Measurements from ENCODE around the gene SLCO4C1.
"Not testable (repeated sequence)": the region's sequence is repeated elsewhere in the genome, so short reads cannot be mapped to it uniquely, and the experiment has no call there.

The SLCO4C1 gene, protein sequence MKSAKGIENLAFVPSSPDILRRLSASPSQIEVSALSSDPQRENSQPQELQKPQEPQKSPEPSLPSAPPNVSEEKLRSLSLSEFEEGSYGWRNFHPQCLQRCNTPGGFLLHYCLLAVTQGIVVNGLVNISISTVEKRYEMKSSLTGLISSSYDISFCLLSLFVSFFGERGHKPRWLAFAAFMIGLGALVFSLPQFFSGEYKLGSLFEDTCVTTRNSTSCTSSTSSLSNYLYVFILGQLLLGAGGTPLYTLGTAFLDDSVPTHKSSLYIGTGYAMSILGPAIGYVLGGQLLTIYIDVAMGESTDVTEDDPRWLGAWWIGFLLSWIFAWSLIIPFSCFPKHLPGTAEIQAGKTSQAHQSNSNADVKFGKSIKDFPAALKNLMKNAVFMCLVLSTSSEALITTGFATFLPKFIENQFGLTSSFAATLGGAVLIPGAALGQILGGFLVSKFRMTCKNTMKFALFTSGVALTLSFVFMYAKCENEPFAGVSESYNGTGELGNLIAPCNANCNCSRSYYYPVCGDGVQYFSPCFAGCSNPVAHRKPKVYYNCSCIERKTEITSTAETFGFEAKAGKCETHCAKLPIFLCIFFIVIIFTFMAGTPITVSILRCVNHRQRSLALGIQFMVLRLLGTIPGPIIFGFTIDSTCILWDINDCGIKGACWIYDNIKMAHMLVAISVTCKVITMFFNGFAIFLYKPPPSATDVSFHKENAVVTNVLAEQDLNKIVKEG

DNA sequence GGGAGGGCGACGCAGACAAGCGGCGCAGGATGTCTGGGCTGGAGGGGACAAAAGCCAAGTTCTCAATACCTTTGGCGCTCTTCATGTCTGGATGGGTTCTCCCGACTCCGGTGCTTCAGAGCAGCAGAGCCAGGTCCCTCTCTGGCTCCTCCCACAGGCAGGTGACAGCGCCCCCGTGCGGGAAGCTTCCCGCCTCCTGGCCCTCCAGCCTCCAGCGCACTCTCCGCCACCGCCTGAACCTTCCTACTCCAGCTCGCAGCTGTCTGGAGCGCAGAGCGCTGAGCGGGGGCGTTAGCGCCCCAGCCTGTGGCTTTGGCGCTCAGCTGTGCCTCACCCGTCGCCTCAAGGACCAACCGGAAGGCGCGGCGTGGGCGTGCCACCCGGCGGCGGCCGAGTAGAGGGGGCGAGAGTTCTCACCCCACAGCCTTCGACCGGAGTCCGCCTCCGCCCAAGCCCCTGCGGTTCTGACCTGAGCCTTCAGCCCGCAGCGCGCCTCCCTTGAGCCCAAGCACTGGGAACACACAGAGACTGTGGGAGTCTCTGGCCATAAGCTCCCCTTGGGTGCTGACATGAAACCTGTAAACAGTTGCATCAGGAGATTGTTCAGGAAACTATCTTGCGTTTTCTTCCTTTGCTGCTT lies at the start of gene SLCO4C1:
SLCO4C1 (minus strand) TSS at position 107 of the 640 bp plus-strand sequence; CDS start at position 85, 22 bp downstream.
- peak; percentile 82 for DNase-seq

DNA sequence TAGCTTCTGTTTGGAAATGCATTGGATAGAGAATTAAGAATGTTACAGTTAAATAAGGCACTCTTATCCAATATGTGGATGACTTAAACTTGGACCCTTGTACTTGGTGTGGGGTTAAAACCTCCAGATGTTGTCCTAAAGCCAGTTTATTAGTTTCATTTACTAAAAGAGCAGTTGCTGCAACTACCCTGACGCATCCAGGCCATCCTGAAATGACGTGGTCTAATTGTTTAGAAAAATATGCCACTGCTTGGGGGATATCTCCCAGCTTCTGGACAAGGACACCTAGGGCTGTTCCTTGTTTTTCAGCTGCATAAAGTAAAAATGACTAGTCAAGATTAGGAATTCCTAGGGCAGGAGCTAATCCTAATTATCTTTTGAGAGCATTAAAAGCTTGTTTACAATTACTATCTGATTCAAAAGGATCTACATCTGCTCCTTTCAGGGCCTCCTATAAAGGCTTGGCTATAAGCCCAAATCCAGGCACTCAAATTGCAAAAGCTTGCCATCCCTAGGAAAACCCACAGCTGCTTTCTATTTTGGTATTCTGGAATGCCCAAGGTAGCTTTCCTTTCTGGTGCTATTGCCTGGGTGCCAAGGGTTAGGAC lies 45.7 kb upstream of the SLCO4C1 start:
- DNase-seq = peak; percentile 84

DNA sequence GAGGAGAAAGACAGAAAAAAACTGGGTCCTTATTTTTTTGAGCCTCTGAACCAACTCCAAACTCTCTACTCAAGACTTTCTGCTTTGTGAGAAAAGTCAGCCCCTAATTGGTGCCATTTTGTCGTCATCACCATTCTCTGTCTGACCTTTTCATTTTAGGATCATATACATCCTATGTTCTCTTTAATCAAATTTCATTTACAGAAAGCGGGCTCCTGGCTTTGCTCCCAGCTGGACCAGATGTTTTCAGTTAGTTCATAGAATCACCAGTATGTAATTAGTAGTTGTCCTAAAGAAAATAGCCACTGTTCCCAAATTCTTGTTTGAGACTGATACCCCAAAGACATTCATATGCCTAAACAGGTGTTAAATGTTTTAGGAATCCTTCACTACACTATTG lies 28.6 kb upstream of the SLCO4C1 start:
- no peak for DNase-seq

DNA sequence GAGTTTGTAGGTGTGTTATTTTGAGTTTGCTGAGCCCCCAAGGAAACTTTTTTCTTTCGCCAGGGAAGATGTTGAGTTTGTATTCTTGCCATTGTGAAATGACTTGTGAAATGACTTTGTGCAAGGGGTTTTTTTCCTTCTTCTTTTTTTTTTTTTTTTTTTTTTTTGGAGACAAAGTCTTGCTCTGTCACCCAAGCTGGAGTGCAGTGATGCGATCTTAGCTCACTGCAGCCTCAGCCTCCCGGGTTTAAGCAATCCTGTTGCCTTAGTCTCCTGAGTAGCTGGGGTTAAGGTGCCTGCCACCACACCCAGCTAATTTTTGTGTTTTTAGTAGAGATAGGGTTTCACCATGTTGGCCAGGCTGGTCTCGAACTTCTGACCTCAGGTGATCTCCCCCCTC lies 22.7 kb upstream of the SLCO4C1 start:
- not testable (repeated sequence) for DNase-seq

DNA sequence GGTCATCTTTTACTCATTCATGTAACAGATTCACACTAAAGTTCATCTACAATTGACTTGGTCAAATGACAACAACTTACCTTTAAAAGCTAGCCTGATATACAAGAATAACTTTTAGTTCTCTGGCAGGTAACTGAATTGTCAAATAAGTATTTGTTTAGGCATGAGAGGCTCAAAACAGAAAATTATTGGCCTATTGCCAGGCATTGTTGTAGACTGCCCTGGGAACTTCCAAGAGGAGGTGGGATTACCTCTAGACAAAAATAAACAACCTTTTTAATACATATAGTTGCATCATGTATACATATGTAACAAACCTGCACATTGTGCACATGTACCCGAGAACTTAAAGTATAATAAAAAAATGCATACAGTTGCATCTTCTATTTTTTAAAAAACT lies 18.2 kb upstream of the SLCO4C1 start:
- peak; percentile 3 for DNase-seq

DNA sequence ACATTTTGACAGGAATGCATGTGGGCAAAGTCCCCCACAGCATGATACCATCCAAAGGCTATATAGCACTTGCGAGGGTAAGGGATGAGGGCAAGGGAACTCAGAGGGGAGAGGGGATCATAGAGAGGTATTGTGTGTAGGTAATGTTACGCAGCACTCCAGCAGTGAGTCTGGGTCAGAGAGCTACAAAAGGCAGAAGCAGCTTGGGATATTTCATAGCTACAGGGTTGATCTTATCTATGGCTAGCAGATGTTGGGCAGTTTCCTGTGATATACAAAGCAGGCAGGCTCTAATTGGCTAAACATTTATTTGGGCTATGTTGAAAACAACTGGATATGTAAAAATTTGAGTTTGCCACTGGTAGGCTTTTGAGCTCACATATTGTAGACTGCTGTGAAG lies 17.8 kb upstream of the SLCO4C1 start:
- no peak for DNase-seq

DNA sequence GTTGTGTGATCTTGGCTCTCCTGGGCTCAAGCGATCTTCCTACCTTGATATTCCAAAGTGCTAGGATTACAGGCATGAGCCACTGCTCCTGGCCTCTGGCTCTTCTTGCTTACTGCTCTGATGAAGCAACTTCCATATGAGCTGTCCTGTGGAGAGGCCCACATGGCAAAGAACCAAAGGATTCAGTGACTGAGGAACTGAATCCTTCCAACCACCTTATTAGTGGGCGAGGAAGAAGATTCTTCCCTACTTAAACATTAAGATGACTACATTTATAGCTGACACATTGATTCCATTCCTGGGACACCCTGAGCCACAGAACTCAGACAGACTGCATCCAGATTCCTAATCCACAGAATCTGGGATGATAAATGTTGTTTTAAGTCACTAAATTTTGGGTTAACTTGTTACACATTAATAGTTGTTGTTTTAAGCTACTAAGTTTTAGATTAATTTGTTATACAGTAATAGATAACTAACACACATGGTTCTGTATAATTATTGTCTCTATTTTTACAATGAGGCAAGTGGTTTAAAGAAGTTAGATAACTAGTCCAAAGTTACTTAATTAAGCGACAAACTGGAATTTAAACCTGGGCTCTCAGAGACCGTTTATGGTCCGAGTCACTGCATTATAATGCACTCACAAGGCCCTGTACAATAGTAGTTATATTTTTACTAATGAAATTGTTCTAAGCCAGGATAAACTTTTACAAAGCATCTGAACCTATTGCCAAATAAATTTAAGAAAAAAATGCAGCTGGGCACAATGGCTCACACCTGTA lies 16.7 kb upstream of the SLCO4C1 start:
- DNase-seq = no peak

DNA sequence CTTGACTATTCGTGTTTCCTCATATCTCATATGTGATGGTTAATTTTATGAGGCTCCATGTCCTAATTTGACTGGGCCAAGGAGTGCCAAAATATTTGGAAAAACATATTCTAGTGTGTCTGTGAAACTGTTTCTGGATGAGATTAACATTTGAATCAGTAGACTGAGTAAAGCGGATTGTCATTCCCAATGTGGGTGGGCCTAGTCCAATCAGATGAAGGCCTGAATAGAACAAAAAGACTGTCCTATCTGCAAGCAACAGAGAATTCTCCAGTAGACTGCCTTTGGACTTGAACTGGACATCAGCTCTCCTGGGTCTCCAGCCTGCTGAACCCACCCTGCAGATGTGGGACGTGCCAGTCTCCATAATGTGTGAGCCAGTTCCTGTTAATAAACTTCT lies 13.5 kb upstream of the SLCO4C1 start:
- DNase-seq = no peak

DNA sequence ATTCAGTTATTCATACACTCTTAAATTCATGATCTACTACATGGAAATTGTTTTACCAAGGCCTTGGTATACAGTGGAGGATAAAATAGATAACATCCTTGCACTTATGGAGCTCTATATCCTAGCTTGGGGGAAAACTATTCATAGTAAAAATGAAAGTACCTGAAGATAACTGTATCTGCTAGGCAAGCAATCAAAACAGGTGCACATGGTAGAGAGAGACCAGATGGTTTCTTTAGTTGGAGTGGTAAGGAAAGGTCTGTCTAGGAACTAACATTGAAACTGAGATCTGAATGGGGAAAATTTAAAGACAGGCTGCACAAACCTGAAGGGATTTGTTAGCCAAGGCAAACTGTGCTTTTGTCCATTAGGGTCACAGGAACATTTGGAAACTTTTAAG lies 11.1 kb upstream of the SLCO4C1 start:
- no peak for DNase-seq

DNA sequence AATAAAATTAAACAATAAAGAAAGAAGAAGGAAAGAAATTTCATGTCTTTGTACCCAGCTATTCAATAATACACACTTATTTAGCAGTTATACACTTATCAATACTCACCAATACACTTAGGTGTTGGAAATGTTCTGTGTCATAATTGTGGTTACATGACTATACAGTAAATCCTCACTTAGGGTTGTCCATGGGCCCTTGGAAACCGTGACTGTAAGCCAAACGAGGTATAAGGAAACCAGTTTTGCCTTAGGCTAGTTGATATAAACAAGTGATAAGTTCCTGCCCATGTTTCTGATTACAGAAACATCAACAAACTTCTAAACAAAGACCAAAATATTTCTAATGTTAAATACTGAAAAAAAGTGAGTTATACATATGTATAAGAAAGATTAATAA lies 10.0 kb upstream of the SLCO4C1 start:
- no peak for DNase-seq

DNA sequence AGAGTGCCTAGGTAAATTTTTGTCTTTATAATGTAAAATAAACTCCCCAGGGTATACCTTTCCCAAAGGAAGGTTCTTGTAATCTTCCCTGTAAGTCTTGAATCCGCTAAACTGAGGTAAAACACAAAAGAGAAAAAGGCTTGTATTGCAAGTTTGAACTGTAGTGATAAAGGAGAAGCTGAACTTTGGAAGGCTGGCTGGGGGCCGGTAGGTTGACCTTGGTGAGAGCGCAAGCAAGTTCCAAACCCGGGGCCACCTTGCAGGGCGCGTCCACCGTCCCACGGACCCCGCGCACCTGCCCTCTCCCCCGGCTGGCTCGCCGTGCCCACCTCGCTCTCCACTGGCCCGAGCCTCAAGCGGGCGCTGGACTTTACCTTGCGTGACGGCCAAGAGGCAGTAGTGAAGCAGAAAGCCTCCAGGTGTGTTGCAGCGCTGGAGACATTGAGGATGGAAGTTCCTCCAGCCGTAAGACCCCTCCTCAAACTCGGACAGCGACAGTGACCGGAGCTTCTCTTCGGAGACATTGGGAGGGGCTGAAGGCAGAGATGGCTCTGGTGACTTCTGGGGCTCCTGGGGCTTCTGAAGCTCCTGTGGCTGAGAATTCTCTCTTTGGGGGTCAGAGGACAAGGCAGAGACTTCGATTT lies 428 bp downstream of the SLCO4C1 start:
- peak; percentile 33 for DNase-seq

DNA sequence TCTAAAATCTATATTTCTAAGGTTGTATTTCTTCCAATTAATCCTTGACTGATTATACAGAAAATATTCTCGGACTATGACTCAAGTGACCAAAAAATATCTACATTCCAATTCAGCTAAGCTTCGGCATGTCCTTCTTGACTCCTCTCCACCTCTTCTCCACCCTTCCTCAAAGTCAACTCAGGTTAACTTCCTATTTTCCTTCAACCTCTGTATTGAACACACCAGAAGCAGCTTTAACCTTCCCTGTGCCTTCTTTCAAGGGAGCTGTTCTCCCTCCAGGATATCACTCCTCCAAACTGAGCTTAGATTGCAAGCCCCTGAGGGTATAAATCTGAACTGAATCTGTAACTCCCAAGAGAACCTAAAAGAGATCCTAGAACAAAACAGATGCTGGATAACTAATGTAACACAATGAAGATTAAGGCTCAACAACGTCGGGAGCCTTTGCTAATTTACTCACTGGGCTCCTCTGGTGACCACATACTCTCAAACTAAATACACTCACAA lies 1.1 kb downstream of the SLCO4C1 start:
- DNase-seq = no peak

DNA sequence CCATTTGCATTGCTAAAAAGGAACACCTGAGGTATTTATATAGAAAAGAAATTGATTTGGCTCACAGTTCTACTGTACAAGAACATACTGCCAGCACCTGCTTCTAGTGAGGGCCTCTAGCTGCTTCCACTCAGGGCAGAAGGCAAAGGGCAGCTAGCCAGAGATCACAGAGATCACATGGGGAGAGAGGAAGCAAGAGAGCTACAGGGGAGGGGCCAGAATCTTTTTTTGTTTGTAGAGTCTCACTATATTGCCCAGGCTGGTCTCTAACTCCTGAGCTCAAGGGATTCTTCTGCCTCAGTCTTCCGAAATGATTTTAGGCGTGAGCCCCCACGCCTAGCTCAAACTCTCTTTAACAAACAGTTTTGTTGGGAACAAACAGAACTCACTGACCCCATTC lies 6.1 kb downstream of the SLCO4C1 start:
- DNase-seq = no peak

DNA sequence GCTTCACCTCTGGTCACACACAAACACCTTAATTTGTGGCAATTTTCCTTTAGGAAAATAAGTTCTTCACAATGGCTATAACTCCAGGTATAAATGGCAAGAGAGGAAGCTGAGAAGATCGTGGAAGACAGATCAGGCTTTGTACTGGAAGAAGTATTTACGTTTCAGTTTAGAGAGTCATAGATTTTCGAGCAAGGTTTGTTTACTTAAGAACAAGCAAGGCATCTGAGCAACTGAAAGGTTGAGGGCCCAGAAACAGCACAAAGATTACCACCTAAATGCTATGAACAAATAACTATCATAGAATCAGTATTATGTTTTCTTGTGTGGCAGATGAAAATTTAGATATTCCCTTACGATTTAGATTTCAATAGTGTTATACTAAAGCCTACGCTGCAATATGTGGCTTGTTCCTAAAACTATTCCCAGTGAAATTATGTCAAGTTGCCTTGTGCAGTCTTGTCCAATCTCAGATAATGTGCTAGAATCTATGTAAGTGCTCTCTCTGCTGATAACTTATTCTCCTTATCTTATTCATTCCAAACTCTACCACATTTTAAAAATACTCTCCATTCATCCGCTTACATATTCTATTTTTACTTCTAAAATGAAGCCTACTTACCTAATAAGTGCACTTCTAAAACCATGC lies 6.7 kb downstream of the SLCO4C1 start:
- DNase-seq = no peak

DNA sequence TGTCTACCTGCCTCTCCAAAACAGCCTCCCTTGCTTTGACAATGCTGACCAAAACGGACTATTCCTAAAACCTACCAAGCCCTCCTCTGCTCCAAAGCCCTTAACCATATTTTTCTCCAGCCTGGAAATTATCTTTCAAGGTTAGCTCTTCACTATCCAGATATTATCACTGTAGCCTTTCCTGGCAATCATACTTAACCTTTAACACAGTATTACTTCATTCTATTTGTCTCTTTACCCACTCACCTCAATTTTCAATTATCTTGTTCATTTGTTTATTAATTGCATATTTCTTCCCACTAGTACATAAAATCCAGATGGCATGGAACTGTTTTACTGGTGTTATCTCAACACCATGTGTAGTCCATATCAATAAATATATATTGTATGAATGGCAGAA lies 7.5 kb downstream of the SLCO4C1 start:
- no peak for DNase-seq

DNA sequence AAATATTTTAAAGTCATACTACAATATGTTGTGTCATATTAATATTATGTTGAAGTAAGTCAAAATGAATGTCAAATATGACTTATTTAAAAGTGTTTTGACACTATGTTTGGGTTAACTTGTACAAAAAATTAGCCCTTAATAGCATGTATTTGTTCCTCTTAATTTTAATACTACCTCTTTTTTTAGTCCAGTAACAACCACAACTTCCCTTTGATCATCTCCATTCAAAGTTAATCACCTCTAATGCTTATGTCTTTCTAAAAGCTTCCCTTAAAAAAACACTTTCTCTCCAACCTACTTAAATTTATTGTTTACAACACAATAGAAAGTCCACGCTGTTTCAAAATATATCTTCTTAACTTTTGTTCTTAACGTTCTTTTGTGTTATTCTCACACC lies 9.6 kb downstream of the SLCO4C1 start:
- no peak for DNase-seq

DNA sequence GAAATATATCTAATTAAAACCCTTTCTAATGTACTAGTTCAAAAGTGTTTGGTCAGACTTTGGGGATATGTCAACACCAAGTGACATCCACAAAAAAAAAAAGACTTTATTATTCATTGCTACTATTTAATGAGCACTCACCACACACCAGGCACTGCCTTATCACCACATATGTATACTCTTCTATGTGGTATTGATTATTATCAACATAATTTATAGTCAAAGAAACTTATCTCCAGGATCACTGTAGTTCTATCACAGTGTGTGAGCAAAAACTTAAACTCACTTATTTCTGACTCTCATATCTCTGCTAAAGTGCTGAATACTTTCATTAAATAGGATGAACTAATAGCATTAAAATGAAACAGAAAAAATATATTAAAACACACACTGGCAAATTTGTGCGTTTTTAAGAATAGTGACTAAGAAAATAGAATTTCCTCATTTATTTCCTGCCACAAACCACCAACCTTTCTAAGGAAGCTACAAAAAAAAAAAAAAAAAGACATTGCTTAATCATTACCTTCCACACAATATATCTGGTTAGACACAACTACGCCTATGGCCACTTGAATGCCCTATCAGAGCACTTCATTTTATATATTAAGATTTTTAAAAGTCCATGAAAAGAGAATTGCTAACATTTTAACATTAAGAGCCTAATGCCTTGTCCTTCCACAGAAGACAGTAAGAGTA lies 12.8 kb downstream of the SLCO4C1 start:
- DNase-seq = no peak

DNA sequence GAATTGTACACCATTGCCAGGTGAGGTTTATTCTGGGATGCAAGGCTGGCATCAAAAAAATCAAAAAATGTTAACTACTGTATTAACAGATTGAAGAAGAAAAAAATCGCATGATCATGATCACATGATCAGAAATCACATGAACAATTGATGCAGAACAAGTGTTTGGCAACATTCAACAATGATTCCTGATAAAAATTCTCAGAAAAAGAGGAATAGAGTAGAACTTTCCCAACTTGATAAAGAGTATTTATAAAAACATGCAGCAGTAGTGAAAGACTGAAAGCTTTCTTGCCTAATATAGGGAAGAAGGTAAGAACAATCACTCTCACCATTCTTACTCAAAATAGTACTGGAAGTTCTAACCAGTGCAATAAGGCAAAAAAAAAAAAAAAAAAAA lies 16.4 kb downstream of the SLCO4C1 start:
- no peak for DNase-seq

DNA sequence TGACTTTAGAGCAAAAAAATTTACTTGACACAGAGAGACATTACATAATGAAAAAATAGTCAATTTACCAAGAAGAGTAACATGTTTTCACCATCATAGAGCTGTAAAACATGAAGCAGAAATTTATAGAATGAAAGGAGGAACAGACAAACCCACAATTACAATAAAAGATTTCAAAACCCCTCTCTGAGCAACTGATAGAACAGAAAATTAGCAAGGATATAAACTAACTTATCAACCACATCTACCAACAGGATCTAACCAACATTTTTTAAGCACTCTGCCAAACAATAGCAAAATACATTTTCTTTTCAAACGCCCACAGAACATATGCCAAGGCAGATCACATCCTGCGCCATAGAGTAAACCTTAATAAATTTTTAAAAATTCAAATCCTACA lies 17.9 kb downstream of the SLCO4C1 start:
- DNase-seq = no peak

DNA sequence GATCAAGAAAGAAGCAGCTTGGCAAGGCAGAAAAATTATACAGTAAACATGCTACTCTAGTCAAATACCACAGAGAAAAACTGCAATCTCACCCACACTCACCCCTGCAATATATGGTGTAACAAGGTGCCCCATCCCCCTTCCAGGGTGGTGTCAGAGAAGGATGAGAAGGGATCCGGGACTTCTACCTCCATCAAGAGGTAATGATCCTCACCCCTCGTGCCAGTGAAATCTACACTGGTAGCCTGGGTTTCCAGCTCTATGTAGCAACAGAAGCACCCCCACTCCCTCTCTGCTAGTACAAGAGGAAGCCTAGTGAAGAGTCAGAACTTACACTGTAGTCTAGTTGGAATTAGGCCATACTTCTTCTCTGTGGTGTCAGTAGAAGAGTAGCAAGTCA lies 18.9 kb downstream of the SLCO4C1 start:
- no peak for DNase-seq

DNA sequence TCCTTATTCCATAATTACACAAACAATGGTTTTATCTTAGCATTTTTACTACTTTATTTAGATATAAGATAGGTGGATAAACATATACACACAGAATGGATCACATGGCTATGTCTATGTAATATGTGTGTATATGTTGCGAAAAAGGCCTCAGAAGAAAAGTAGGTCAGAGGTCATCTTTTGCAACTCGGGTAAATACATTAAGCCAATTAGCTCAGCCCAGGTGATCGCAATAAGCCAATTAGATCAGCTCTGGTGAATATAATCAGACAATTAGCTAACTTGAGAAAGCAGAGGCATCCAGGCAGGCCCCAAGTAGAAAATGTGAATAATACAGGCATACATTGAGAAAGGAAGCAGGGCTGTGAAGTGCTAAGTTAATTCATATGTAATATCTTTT lies 24.3 kb downstream of the SLCO4C1 start:
- DNase-seq = no peak

All from COR-L47 (cell line).